ENCODE measurements around the gene DEPDC4.
"Not testable (repeated sequence)": the region's sequence is repeated elsewhere in the genome, so short reads cannot be mapped to it uniquely, and the experiment has no call there.

Gene DEPDC4

DNA sequence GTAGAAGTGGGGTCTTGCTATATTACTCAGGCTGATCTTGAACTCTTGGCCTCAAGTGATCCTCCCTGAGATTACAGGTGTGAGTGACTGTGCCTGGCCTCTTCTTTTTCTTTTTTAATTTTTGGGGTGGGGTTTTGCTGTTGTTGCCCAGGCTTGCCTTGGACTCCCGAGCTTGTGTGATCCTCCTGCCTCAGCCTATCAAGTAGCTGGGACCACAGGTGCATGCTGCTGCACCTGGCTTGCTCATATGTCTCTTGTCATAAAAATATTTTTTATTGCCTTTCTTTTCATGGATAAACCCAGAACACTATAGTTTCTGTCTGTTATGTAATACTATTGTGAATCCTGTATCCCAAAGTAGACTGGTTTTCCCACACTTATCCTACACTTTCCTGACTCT is 26.1 kb upstream of the DEPDC4 start:
- TF ChIP-seq, protein P1, sequence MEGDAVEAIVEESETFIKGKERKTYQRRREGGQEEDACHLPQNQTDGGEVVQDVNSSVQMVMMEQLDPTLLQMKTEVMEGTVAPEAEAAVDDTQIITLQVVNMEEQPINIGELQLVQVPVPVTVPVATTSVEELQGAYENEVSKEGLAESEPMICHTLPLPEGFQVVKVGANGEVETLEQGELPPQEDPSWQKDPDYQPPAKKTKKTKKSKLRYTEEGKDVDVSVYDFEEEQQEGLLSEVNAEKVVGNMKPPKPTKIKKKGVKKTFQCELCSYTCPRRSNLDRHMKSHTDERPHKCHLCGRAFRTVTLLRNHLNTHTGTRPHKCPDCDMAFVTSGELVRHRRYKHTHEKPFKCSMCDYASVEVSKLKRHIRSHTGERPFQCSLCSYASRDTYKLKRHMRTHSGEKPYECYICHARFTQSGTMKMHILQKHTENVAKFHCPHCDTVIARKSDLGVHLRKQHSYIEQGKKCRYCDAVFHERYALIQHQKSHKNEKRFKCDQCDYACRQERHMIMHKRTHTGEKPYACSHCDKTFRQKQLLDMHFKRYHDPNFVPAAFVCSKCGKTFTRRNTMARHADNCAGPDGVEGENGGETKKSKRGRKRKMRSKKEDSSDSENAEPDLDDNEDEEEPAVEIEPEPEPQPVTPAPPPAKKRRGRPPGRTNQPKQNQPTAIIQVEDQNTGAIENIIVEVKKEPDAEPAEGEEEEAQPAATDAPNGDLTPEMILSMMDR (IDR thresholded peaks at IDR 0.05; ENCODE audit: insufficient read depth, low read depth, low read length, missing control alignments), result no peak
- no peak overlapping the region for H3K4me3 ChIP-seq (ENCODE audit: low read depth, low read length)
- no peak for DNase-seq (ENCODE audit: low read depth)

DNA sequence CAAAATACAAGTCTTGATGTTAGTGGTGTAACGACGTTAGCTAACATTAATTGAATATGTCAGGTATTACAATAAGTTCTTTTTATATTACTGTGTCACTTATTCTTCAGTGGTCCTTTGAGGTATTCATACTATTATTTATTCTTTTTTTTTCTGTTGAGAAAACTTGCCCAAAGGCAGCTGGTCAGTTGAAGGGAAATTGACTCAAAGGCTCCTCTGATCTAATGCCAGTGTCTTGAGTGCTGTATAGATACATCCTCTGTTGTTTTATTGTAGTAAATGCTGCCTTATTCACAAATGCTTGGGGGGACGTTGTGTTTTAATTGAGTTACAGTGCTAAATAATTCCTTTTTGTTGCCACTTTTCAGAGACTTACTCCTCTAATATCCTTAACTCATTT is 23.1 kb upstream of the DEPDC4 start:
- TF ChIP-seq, protein P1 (IDR thresholded peaks at IDR 0.05; ENCODE audit: insufficient read depth, low read depth, low read length, missing control alignments), result no peak
- no peak for DNase-seq (ENCODE audit: low read depth)

DNA sequence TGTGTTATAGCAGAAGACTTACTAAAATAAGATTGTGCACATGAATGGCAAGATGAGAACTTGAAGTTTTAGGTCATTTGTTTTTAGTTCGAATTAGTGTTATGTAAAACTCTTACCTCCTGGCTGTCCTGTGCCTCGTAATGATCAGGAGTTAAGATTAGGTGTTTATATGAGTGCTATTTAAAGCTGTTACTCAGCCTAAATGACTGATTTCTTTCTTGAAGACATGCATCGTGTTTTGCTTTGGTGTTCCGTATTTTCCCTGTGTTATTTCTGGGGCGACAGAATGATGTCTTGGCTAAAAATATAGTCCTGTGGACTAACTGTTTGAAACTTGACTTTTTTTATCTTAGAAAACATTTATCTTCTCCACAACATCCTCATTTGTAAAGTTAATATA is 22.2 kb upstream of the DEPDC4 start:
- DNase-seq (ENCODE audit: low read depth), result no peak
- TF ChIP-seq, protein P1 (IDR thresholded peaks at IDR 0.05; ENCODE audit: insufficient read depth, low read depth, low read length, missing control alignments), result no peak
- no peak overlapping the region for H3K4me3 ChIP-seq (ENCODE audit: low read depth, low read length)

More for the DNA sequence above, 23.1 kb upstream of the DEPDC4 start:
- no peak overlapping the region for H3K4me3 ChIP-seq (ENCODE audit: low read depth, low read length)

DNA sequence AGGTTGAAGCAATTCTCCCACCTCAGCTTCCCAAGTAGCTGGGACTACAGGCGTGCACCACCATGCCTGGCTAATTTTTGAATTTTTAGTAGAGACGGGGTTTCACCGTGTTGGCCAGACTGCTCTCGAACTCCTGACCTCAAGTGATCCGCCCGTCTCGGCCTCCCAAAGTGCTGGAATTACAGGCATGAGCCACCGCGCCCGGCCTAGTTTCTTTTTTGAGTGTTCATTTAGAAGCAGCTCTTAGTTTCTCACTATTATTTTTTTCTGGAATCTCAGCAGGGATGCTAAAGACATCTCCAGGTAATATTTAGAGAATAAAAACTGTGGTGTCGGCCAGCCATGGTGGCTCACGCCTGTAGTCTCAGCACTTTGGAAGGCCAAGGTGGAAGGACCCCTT is 17.7 kb upstream of the DEPDC4 start:
- H3K4me3 ChIP-seq (ENCODE audit: low read depth, low read length); DNase-seq (ENCODE audit: low read depth): not testable (repeated sequence)

DNA sequence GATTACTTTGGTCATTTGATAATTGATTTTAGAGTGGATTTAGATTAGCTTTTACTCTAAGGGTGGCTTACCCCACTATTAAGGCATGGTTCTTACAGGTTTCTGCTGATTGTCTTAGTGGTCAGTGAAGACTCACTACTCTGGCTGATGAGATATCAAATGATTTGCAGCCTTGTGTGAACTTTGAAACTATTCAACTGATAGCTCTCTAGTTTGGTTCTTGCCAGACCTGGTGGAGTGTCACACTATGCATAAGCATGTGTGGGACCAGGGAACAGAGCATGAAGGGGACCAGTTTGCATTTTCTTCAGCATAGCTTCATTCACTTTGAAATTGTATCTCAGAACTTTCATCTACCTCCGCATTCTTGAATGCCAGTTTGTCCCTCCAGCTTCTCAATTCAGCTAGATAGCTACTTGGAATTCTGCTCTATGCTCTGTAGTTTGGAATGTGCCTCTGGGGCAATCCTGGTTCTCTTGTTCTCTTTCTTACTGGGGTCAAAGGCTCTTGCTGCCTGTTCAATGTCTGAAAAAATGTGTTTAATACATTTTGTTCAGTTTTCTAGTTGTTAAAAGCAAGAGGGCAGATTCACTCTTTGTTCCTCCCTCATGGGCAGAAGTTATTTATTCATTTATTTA is 12.8 kb upstream of the DEPDC4 start:
- no peak overlapping the region for H3K4me3 ChIP-seq (ENCODE audit: low read depth, low read length)
- TF ChIP-seq, protein P1 (IDR thresholded peaks at IDR 0.05; ENCODE audit: insufficient read depth, low read depth, low read length, missing control alignments), result no peak
- no peak for DNase-seq (ENCODE audit: low read depth)

DNA sequence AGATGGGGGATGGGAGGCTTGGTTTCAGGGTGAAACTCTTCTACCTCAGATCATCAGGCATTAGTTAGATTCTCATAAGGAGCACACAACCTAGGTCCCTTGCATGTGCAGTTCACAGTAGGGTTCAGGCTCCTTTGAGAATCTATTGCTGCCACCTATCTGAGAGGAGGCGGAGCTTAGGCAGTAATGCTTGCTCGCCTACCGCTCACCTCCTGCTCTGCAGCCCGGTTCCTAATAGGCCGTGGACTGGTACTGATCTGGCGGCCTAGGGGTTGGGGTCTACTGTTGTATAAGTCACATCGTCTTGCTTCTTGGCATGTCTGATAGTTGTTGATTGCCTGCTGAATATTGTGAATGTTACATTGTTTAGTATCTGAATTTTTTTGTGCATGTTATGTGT is 12.3 kb upstream of the DEPDC4 start:
- TF ChIP-seq, protein P1 (IDR thresholded peaks at IDR 0.05; ENCODE audit: insufficient read depth, low read depth, low read length, missing control alignments), result no peak
- no peak overlapping the region for H3K4me3 ChIP-seq (ENCODE audit: low read depth, low read length)
- DNase-seq (ENCODE audit: low read depth), result no peak

DNA sequence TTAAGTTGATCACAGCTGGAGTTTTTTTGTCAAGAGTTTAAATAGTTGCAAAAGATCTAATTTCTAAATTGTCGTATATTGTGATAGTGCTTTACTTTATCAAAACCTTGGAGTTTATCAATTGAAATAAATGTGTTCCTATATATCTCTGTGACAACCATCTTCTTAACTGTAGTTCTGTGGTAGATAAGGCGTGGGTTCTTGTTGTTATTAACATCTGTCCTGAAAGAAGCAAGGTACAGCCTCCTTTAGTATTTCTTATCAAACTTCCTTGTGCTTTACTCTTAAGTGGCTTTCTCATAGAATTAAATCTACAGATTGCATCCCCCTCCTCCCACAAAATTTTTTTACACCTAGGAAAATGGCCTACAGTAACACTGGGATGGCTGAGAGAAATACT is 7.4 kb upstream of the DEPDC4 start:
- TF ChIP-seq, protein P1 (IDR thresholded peaks at IDR 0.05; ENCODE audit: insufficient read depth, low read depth, low read length, missing control alignments), result no peak

More for the DNA sequence above, 7.4 kb upstream of the DEPDC4 start:
- H3K4me3 ChIP-seq (ENCODE audit: low read depth, low read length), result no peak overlapping the region
- DNase-seq (ENCODE audit: low read depth), result no peak

All from GM12865 (cell line).